ENCODE measurements around the gene FMNL2. TPM values are rescaled to one million over a fixed set of nuclear protein-coding genes. Genes with fewer than 3 reads are reported as not detected.

FMNL2 gene
- total and polyA plus RNA-seq, 4 donors, result 1.5 to 9.3 (median 5.1) TPM

GRCh38 chr2:152543717-152544116, 208.7 kb downstream of the FMNL2 start:
- no peak overlapping the region for H3K27ac ChIP-seq (ENCODE audit: low read depth in 1 of 2, low read length in 2 of 2)
- TF ChIP-seq GABPA (IDR thresholded peaks at IDR 0.05 in 1 of 2, conservative IDR thresholded peaks at IDR 0.05 in 1 of 2) (no peak), TAF1 (conservative IDR thresholded peaks at IDR 0.05) (no peak), REST (IDR thresholded peaks at IDR 0.05) (no peak), ATF3 (IDR thresholded peaks at IDR 0.05) (no peak), JUND (IDR thresholded peaks at IDR 0.05) (no peak), FOXA2 (IDR thresholded peaks at IDR 0.05) (no peak), ZBTB33 (IDR thresholded peaks at IDR 0.05) (no peak), RAD21 (IDR thresholded peaks at IDR 0.05) (no peak), RXRA (IDR thresholded peaks at IDR 0.05) (no peak), SP1 (IDR thresholded peaks at IDR 0.05) (no peak), FOXA1 (IDR thresholded peaks at IDR 0.05) (no peak), NR2F2 (IDR thresholded peaks at IDR 0.05) (no peak)
- no peak overlapping the region for H3K4me3 ChIP-seq (ENCODE audit: low read depth in 1 of 3, low read length in 3 of 3)
- WGBS, result 81% methylated on average over 4 of the region's 4 CpGs
- H3K4me1 ChIP-seq (ENCODE audit: control insufficient read depth in 4 of 4, insufficient read depth in 4 of 4, low read length in 3 of 4), result peaks cover 0 to 3% (median 0%) of the 10 kb centered on the region in 4 donors
- no peak overlapping the region for H3K9ac ChIP-seq (ENCODE audit: low read depth in 1 of 2, low read length in 2 of 2)
- no peaks in the 10 kb centered on the region for H3K27me3 ChIP-seq (ENCODE audit: control insufficient read depth in 4 of 4, insufficient read depth in 4 of 4, low read length in 3 of 4)
- no peak for DNase-seq (ENCODE audit: low spot score)
- no peaks in the 10 kb centered on the region for H3K9me3 ChIP-seq (ENCODE audit: control insufficient read depth in 4 of 4, low read length in 3 of 4)
- H3K36me3 ChIP-seq (ENCODE audit: control insufficient read depth in 4 of 4, insufficient read depth in 3 of 4, low read depth in 1 of 4, low read length in 3 of 4), result no peaks in the 10 kb centered on the region

- no peak for DNase-seq (ENCODE audit: low spot score)
- WGBS, result 65% methylated on average over 2 of the region's 2 CpGs
- TF ChIP-seq RXRA (IDR thresholded peaks at IDR 0.05) (no peak), MAX (IDR thresholded peaks at IDR 0.05) (no peak), JUND (IDR thresholded peaks at IDR 0.05) (no peak), TAF1 (conservative IDR thresholded peaks at IDR 0.05) (no peak), ATF3 (IDR thresholded peaks at IDR 0.05) (no peak), FOXA1 (IDR thresholded peaks at IDR 0.05) (no peak), RAD21 (IDR thresholded peaks at IDR 0.05) (no peak), SP1 (IDR thresholded peaks at IDR 0.05) (no peak), NR2F2 (IDR thresholded peaks at IDR 0.05) (no peak), ZBTB33 (IDR thresholded peaks at IDR 0.05) (no peak), REST (IDR thresholded peaks at IDR 0.05) (no peak), FOXA2 (IDR thresholded peaks at IDR 0.05) (no peak), GABPA (IDR thresholded peaks at IDR 0.05 in 1 of 2, conservative IDR thresholded peaks at IDR 0.05 in 1 of 2) (no peak)
These were observed 209.7 kb downstream of the FMNL2 start for GRCh38 chr2:152544638-152545037.

More at GRCh38 chr2:152544638-152545037, 209.7 kb downstream of the FMNL2 start:
- Histone ChIP-seq H3K9me3 (ENCODE audit: control insufficient read depth in 4 of 4, low read length in 3 of 4) (no peaks in the 10 kb centered on the region), H3K27ac (ENCODE audit: low read depth in 1 of 2, low read length in 2 of 2) (no peak overlapping the region), H3K4me3 (ENCODE audit: low read depth in 1 of 3, low read length in 3 of 3) (no peak overlapping the region), H3K36me3 (ENCODE audit: control insufficient read depth in 4 of 4, insufficient read depth in 3 of 4, low read depth in 1 of 4, low read length in 3 of 4) (no peaks in the 10 kb centered on the region), H3K27me3 (ENCODE audit: control insufficient read depth in 4 of 4, insufficient read depth in 4 of 4, low read length in 3 of 4) (no peaks in the 10 kb centered on the region), H3K9ac (ENCODE audit: low read depth in 1 of 2, low read length in 2 of 2) (no peak overlapping the region), H3K4me1 (ENCODE audit: control insufficient read depth in 4 of 4, insufficient read depth in 4 of 4, low read length in 3 of 4) (peaks cover 0 to 3% (median 0%) of the 10 kb centered on the region in 4 donors)
